Stimulated activated CD8-positive, alpha-beta memory T cell treated with anti-CD3 and anti-CD28 coated beads, Interleukin-15, amount 100 ng/mL, for 24 hours (primary cell): Measurements from ENCODE around the gene FLRT1.

ENCODE experiments used
- DNase-seq: peaks from one replicate; pipeline ENCODE4 v3.0.0-alpha.2; 2020; ENCODE audit warnings: low read depth

FLRT1 gene

GRCh38 chr11:64067230-64067993, 31.7 kb downstream of the FLRT1 start:
- no peak for DNase-seq

- DNase-seq, result no peak
These were observed 33.1 kb downstream of the FLRT1 start for GRCh38 chr11:64068705-64069400.

- no peak for DNase-seq
These were observed 33.9 kb downstream of the FLRT1 start for GRCh38 chr11:64069401-64070313.

- no peak for DNase-seq
These were observed 34.6 kb downstream of the FLRT1 start for GRCh38 chr11:64070314-64070681.

- DNase-seq, result no peak
These were observed 36.1 kb downstream of the FLRT1 start for GRCh38 chr11:64071849-64072248.

GRCh38 chr11:64072403-64072802, 36.7 kb downstream of the FLRT1 start:
- DNase-seq, result no peak

- DNase-seq, result no peak
These were observed 37.1 kb downstream of the FLRT1 start for GRCh38 chr11:64072871-64073270.

- no peak for DNase-seq
These were observed 37.8 kb downstream of the FLRT1 start for GRCh38 chr11:64073542-64073941.

GRCh38 chr11:64074239-64074638, 38.5 kb downstream of the FLRT1 start:
- no peak for DNase-seq

- DNase-seq, result no peak
These were observed 41.0 kb downstream of the FLRT1 start for GRCh38 chr11:64076758-64077157.

- DNase-seq, result no peak
These were observed 41.9 kb downstream of the FLRT1 start for GRCh38 chr11:64077607-64078006.

GRCh38 chr11:64078284-64078683, 42.6 kb downstream of the FLRT1 start:
- no peak for DNase-seq

GRCh38 chr11:64078905-64079304, 43.2 kb downstream of the FLRT1 start:
- no peak for DNase-seq

- DNase-seq, result no peak
These were observed 44.7 kb downstream of the FLRT1 start for GRCh38 chr11:64080390-64080789.

GRCh38 chr11:64081745-64082442, 46.2 kb downstream of the FLRT1 start:
- no peak for DNase-seq

- DNase-seq, result no peak
These were observed 47.8 kb downstream of the FLRT1 start for GRCh38 chr11:64083398-64084080.

- no peak for DNase-seq
These were observed 48.6 kb downstream of the FLRT1 start for GRCh38 chr11:64084146-64084950.

- no peak for DNase-seq
These were observed 49.4 kb downstream of the FLRT1 start for GRCh38 chr11:64084951-64085710.
